H4 (cell line): ENCODE data around the gene DUSP11. TPM values are rescaled to one million over a fixed set of nuclear protein-coding genes. Genes with fewer than 3 reads are reported as not detected.
A peak's percentile ranks its signal among the peaks of the same experiment; 100 is the strongest.
"Not testable (repeated sequence)": the region's sequence is repeated elsewhere in the genome, so short reads cannot be mapped to it uniquely, and the experiment has no call there.

ENCODE experiments used
- DNase-seq: peaks from one replicate; pipeline ENCODE4 v3.0.0-alpha.2; 2015; ENCODE audit warnings: low spot score
- total RNA-seq: library from RNA; depleted of rRNA; stranded (reverse); fragments of >200 nt; shearing (Covaris generic); gene quantifications from 2 replicates; pipeline ENCODE4 v1.2.3, GENCODE V29; 2014

DUSP11 gene
- total RNA-seq, 1 experiment from 2014 or later: 36.8 TPM

DNA sequence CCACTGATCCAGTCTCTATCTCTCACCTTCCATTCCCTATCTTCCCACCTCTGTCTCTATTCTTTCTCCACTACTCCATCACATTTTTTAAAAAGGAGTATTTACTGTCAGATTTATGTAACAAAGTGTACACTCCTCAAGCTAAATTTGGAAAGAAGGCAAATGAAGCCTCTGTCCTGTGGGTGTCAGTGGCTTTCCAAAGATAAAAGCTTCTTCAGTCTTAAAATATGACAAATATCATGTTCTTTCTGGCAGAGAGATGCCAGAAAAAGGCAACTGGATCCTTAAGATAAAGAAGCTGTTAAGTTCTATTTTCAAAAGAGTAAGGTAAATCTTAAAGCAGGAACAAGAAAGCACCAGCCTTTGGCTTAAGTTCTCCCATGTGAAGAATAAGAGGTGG is 7.1 kb downstream of the DUSP11 start:
- DNase-seq: no peak

DNA sequence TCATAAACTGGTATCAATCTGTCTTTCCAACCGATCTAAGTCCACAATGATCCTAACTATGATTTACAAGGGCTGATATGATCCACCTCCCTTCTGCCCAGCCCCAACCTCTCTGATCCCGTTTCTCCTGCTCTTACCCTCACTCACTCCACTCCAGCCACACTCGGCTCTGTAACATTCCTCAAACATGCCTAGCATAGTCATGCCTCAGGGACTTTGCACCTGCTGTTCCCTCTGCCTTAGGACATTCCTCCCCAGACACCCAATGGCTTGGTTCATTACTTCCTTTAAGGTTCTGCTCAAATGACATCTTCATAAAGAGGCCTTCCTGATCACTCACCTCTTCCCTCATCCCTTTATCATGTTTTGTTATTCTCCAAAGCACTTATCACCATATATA is 9.2 kb downstream of the DUSP11 start:
- no peak for DNase-seq

DNA sequence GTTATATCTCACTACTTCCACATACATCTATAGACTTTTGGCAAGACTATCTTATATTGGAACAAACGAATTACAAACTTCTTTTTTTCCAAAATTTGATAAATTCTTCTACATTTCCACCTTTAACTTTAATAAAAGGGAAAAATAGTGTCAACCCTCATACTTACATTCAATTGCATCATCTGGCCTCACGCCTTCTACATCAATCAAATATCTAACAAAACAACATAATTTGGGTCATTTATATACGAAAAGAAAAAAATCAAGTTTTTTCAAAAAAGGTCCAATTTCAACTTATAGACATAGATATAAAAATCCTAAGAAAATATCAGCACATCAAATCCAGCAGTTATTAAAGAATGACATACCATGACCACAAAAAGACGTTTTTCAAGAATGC is 12.9 kb downstream of the DUSP11 start:
- DNase-seq: no peak

- DNase-seq: no peak
These were observed 13.6 kb downstream of the DUSP11 start for GRCh38 chr2:73766349-73766748.

- DNase-seq: no peak
These were observed 15.0 kb downstream of the DUSP11 start for GRCh38 chr2:73764945-73765344.

- no peak for DNase-seq
These were observed 17.3 kb downstream of the DUSP11 start for GRCh38 chr2:73762571-73762970.

DNA sequence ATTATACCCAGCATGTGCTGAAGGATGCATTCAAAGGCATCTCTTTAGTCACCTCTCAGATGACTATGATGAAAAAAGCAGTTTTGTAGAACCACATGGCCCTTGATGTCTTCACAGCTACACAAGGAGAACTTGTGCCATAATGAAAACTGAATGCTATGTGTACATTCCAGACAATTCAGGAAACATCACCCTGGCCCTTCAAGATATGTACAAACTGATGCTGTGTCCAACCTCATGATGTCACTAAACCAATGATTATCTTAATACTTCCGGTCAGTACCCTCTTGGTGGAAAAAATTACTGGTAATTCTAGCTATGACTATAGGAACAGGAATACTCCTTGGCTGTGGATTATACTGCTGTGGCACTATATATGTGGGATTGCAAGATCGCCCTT is 20.0 kb downstream of the DUSP11 start:
- DNase-seq: no peak

DNA sequence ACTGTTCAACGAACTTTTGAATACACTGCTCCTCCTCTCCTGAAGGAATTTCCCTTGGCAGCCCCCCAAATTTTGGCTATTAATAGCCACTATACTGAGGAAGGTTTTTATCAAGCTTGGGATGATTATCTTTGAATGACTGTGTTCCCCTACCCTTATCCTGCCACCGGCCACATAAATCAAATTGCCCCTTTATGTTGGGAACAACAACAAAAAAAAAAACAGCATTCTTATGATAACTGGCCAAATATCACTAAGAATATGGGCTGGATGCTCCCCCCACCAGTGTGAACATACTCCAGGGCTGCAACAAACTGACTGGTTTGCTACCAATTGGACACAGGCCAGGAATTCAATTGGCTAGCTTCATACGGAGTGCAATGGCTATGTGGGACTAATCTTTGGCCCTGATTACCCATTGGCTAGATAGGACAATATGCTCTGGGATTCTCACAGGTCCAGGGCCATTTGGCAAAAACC is 20.6 kb downstream of the DUSP11 start:
- no peak for DNase-seq

- DNase-seq: not testable (repeated sequence)
These were observed 25.6 kb downstream of the DUSP11 start for GRCh38 chr2:73754332-73754731.

DNA sequence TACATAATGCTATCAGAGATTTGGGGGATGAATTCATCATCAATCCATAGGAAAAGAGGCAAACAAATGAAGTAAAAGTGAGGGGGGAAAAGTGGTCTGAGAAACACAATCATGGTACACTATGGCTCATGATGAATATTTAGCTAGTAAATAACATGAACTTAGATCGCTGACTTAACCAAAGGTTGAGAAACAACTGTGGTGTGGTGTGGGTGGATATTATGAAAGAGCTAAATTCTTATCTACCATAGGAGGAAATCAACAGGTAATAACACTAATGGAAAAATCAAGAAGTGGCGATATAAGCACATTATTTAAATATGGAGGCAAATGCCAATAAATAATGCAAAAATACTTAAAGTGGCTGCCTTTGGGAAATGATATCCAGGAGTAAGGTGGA is 30.6 kb downstream of the DUSP11 start:
- DNase-seq: no peak

GRCh38 chr2:73746877-73747208 is 33.1 kb downstream of the DUSP11 start:
- DNase-seq: no peak

DNA sequence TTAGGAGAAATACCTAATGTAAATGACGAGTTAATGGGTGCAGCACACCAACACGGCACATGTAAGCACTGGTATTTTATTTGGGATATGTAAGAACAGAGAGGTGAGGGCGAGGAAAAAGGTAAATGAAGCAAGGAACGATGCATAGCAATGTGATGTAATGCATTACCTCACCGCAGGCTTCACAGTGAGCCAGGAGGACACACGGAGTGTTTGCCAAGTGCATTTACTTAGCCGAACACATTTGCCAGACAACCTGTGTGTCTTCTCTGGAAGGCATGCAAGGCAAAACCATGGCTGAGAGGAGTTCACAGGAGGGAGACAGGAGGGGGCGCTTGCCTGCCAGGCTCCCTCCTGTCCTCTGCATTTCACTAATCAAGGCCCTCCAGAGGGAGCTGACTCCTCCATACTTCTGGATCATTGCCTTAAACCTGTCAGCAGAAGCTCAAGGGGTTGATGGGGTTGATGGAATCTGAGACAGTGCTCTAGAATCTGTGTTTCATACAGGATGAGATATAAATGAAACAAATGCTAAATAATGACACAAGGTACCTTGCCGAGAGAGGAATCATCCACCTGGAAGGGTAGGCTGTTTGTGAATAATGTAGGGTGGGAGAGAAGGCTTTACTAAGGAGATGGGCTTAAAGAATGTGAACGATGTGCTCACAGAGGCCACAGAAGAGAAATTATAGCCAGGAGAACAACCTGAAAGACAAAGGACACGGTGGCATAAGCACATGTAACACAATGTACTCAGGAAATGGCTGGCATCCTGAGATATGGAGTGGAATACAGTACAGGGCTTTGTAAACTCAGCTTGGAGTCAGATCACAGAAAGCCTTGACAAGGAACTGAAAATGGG is 33.7 kb downstream of the DUSP11 start:
- no peak for DNase-seq

- DNase-seq: no peak
These were observed 39.1 kb downstream of the DUSP11 start for GRCh38 chr2:73740767-73741166.

DNA sequence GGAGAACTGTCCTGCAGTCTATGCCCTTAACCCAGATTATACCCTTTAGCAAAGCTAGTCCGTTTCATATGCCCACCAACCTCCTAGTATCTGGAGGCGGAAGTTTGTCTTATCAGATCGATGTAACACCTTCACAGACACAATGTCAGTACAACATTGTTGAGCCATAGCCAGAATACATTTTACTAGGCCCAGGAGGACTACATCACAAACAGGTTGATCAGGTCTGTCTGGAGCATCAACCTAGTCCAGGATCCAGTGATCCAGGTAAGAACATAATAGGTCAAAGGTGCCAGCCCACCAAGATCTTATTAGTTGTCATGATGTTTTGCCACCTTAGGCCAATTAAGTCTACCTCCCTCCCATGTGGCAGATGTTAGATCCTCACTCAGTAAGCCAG is 40.8 kb downstream of the DUSP11 start:
- DNase-seq: no peak

DNA sequence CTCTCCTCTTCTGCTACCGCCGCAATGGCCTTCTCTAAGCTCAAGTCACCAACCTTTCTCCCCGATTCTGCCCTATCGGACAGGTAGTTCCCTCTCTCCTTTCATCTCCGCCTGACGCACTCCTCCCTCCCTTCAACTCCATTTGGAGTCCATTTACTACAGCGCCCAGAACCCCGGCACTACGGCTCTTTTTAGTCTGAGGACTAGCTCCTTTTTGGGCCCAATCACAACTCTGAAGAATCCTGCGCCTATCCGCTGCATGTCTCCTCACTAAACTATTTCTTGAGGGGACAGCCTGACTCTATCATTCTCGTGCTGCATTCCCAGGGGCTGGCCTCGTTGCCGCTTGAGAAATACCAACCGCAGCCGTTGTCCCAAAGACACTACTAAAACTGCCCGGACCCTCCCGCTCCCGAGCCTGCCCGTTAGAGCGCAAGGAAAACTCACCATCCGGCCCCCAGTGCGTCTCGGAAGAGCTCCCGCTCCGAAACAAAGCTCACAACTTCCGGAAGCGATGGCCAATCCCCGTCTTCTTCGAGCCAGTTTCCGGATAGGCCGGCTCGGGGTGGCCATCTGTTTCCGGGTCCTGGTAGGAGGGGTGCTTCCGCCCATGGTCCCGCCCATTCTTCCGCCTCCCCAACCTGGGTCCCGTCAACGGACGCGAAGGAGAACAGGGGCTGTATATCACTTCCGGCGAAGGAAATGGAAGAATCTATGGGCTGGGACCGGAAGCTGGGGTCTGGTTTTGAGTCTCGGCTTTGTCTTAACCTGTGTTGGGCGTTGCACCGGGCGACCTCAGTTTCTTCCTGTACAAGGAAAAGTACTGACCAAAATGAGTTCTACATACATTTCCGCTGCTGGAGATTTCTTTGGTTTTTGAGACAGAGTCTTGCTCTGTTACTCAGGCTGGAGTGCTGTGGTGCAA is 42.8 kb downstream of the DUSP11 start, which contains the start of gene TPRKB:
TSS of gene TPRKB (minus strand) at position 491 of the 925 bp plus-strand sequence. CDS start 2,776 bp downstream, outside the sequence.
- peak; percentile 96 for DNase-seq

DNA sequence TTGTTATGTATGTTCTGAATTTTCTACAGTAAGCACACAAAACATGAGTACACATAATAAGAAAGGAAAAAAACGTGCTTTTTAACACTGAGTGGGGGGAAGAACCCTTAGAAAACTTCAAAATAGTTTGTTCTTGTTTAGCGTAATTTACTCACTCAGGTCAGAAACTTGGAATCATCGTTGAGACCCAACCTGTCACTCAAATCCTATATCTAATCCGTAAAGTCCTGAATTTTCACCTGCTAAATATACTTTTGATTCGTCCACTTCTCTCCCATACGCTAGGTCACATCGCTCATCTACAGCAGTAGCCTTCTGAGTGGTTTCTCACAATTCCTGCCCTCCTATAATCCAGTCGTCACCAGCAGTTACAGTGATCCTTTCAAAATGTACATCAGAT is 43.5 kb downstream of the DUSP11 start:
- no peak for DNase-seq

- DNase-seq: no peak
These were observed 49.1 kb downstream of the DUSP11 start for GRCh38 chr2:73730810-73731209.

- DNase-seq: no peak
These were observed 51.2 kb downstream of the DUSP11 start for GRCh38 chr2:73728711-73729110.

GRCh38 chr2:73728043-73728442 is 51.9 kb downstream of the DUSP11 start:
- DNase-seq: no peak

DNA sequence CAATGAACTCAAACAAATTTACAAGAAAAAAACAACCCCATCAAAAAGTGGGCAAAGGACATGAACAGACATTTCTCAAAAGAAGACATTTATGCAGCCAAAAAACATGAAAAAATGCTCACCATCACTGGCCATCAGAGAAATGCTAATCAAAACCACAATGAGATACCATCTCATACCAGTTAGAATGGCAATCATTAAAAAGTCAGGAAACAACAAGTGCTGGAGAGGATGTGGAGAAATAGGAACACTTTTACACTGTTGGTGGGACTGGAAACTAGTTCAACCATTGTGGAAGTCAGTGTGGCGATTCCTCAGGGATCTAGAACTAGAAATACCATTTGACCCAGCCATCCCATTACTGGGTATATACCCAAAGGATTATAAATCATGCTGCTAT is 53.2 kb downstream of the DUSP11 start:
- DNase-seq: not testable (repeated sequence)

DNA sequence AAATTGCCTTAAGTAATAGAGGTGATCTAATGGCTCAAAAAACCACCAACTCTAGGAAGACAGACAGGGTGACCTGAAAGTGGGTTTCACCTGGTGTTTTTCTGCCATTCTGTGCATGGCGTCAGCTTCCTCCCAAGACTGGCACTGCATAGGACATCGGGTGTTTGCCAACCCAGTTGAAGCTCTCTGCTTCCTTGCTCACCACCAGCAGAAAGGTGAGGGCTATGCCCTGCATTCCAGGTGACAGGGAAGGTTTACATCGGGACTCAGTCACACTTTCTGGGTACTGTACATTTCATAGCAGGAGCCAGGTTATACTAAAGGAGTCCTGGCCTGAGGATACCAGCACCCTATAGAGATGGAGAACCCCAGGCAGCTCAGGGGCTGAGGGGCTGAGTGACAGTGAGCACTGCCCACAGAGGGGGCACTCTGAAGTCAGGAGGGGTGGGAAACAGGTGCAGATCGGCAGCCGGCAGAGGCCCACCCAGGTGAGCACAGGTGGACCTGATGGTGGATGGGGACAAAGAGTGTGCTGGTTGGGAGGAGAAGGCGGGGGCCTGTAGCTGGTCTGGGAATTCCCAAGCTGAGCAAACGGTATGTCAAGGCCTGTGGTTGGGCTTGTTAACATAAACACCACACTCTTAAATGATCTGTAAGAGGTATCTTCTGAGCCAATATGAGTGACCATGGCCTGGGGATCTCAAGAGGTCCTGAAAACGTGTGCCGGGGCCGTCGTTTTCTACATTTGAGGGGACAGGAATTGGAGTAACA is 60.9 kb downstream of the DUSP11 start:
- DNase-seq: no peak

- no peak for DNase-seq
These were observed 61.5 kb downstream of the DUSP11 start for GRCh38 chr2:73718421-73718820.
